Smooth muscle cell (in vitro differentiated cells): ENCODE data around the gene NPC1L1. TPM values are rescaled to one million over a fixed set of nuclear protein-coding genes. Genes with fewer than 3 reads are reported as not detected.

Experiments
- DNase-seq: peaks from one replicate; lab custom pipeline; 2025; ENCODE audit not compliant: unreplicated experiment; lab: John Stamatoyannopoulos, UW
- H2AFZ ChIP-seq: fragments of 200-600 bp; sonication (generic); 2 replicates; pipeline ENCODE4 v1.6.0; 2016; ENCODE audit warnings: antibody characterized with exemption, low read depth, mild to moderate bottlenecking
- H3F3A ChIP-seq: fragments of 200-600 bp; sonication (generic); 2 replicates; pipeline ENCODE4 v1.6.0; 2017; ENCODE audit warnings: antibody characterized with exemption, low read depth
- H3K27ac ChIP-seq: fragments of 200-600 bp; sonication (generic); 2 replicates; pipeline ENCODE4 v1.5.1; 2016; ENCODE audit warnings: low read depth, mild to moderate bottlenecking
- H3K27me3 ChIP-seq: fragments of 200-600 bp; sonication (generic); 2 replicates; pipeline ENCODE4 v1.6.1; 2016; ENCODE audit warnings: low read depth, mild to moderate bottlenecking
- H3K36me3 ChIP-seq: fragments of 200-600 bp; sonication (generic); 2 replicates; pipeline ENCODE4 v1.5.1; 2016; ENCODE audit warnings: low read depth
- H3K4me1 ChIP-seq: fragments of 200-600 bp; sonication (generic); 2 replicates; pipeline ENCODE4 v1.5.1; 2016; ENCODE audit warnings: low read depth
- H3K4me2 ChIP-seq: fragments of 200-600 bp; sonication (generic); 2 replicates; pipeline ENCODE4 v1.6.0; 2016; ENCODE audit warnings: mild to moderate bottlenecking
- H3K4me3 ChIP-seq: fragments of 200-600 bp; sonication (generic); 2 replicates; pipeline ENCODE4 v1.5.1; 2016; ENCODE audit warnings: mild to moderate bottlenecking
- H3K79me2 ChIP-seq: fragments of 200-600 bp; sonication (generic); 2 replicates; pipeline ENCODE4 v1.6.0; 2016; ENCODE audit warnings: low read depth, mild to moderate bottlenecking
- H3K9ac ChIP-seq: fragments of 200-600 bp; sonication (generic); 2 replicates; pipeline ENCODE4 v1.6.0; 2016; ENCODE audit warnings: low read depth
- H3K9me3 ChIP-seq: fragments of 200-600 bp; sonication (generic); replicated peaks from 2 replicates; pipeline ENCODE4 v1.5.1; 2016; ENCODE audit warnings: low read depth
- H4K20me1 ChIP-seq: fragments of 200-600 bp; sonication (generic); 2 replicates; pipeline ENCODE4 v1.6.0; 2016; ENCODE audit warnings: low read depth
- CTCF ChIP-seq: fragments of 200-600 bp; sonication (generic); IDR thresholded peaks from 2 replicates; pipeline ENCODE4 v1.5.1; 2017; ENCODE audit warnings: borderline replicate concordance, mild to moderate bottlenecking, antibody characterized with exemption; ENCODE audit not compliant: insufficient read depth, poor library complexity, severe bottlenecking
- WGBS: methylation state at CpG from one replicate; pipeline ENCODE4 v1.1.7; 2016; ENCODE audit warnings: low lambda C conversion rate; 5-methylcytosine and 5-hydroxymethylcytosine counted together
- polyA plus RNA-seq: library from polyadenylated mRNA; unstranded; fragments of >200 nt; fragmentation: Nextera tagmentation; extraction: Ambion mirVana; gene quantifications from 2 replicates; pipeline ENCODE4 v1.2.1, GENCODE V29; 2016
- total RNA-seq: library from RNA; depleted of rRNA; stranded (reverse); fragments of >200 nt; gene quantifications from 2 replicates; pipeline ENCODE4 v1.2.3, GENCODE V29; 2014

The NPC1L1 gene
- total and polyA plus RNA-seq, 2 experiments from 2014 or later, result 0.04 to 0.25 TPM

GRCh38 chr7:44477938-44478337, 63.2 kb downstream of the NPC1L1 start:
- Histone ChIP-seq H2AFZ (no peak overlapping the region), H3K36me3 (peaks cover 14% of the 10 kb centered on the region), H3F3A (no peaks in the 10 kb centered on the region), H4K20me1 (peaks cover 80% of the 10 kb centered on the region), H3K4me3 (no peak overlapping the region), H3K27ac (no peak overlapping the region), H3K79me2 (peaks cover 39% of the 10 kb centered on the region), H3K9ac (no peak overlapping the region), H3K4me2 (no peak overlapping the region), H3K27me3 (no peaks in the 10 kb centered on the region), H3K4me1 (no peaks in the 10 kb centered on the region), H3K9me3 (no peaks in the 10 kb centered on the region)
- 97% methylated on average over 8 of the region's 8 CpGs for WGBS
- no peak for DNase-seq
- TF ChIP-seq CTCF, result no peak

GRCh38 chr7:44477063-44477830, 63.9 kb downstream of the NPC1L1 start:
- no peak for DNase-seq

GRCh38 chr7:44476313-44476712, 64.8 kb downstream of the NPC1L1 start:
- Histone ChIP-seq H3K4me2 (no peak overlapping the region), H3K27ac (no peak overlapping the region), H3K4me3 (no peak overlapping the region), H4K20me1 (peaks cover 91% of the 10 kb centered on the region), H3K9ac (no peak overlapping the region), H3F3A (no peaks in the 10 kb centered on the region), H2AFZ (no peak overlapping the region), H3K27me3 (no peaks in the 10 kb centered on the region), H3K4me1 (no peaks in the 10 kb centered on the region), H3K79me2 (peaks cover 47% of the 10 kb centered on the region), H3K9me3 (no peaks in the 10 kb centered on the region), H3K36me3 (no peaks in the 10 kb centered on the region)
- TF ChIP-seq CTCF, result no peak
- no peak for DNase-seq
- WGBS, result 94% methylated on average over 5 of the region's 5 CpGs

More at GRCh38 chr7:44477063-44477830, 63.9 kb downstream of the NPC1L1 start:
- Histone ChIP-seq H3K27ac (no peak overlapping the region), H3K36me3 (peaks cover 7% of the 10 kb centered on the region), H3K4me1 (no peaks in the 10 kb centered on the region), H3F3A (no peaks in the 10 kb centered on the region), H4K20me1 (peaks cover 87% of the 10 kb centered on the region), H3K79me2 (peaks cover 43% of the 10 kb centered on the region), H2AFZ (no peak overlapping the region), H3K4me2 (no peak overlapping the region), H3K9ac (no peak overlapping the region), H3K9me3 (no peaks in the 10 kb centered on the region), H3K27me3 (no peaks in the 10 kb centered on the region), H3K4me3 (no peak overlapping the region)
- peak; percentile 90 for TF ChIP-seq CTCF
- WGBS, result 38% methylated on average over 6 of the region's 6 CpGs

- H3K36me3 ChIP-seq, result no peaks in the 10 kb centered on the region
- DNase-seq, result no peak
- peaks cover 51% of the 10 kb centered on the region for H3K79me2 ChIP-seq
Measured at GRCh38 chr7:44473295-44473694, 67.8 kb downstream of the NPC1L1 start.

More at GRCh38 chr7:44473295-44473694, 67.8 kb downstream of the NPC1L1 start:
- H3K4me2 ChIP-seq, result no peak overlapping the region
- H3K27me3 ChIP-seq, result no peaks in the 10 kb centered on the region
- peak overlapping the region; percentile 77 for H3K9ac ChIP-seq
- WGBS, result 87% methylated on average over 3 of the region's 3 CpGs
- H3K9me3 ChIP-seq, result no peaks in the 10 kb centered on the region
- H3K4me1 ChIP-seq, result no peaks in the 10 kb centered on the region
- TF ChIP-seq CTCF, result no peak
- no peak overlapping the region for H2AFZ ChIP-seq
- H3K27ac ChIP-seq, result peak overlapping the region; percentile 92
- no peak overlapping the region for H3K4me3 ChIP-seq
- H3F3A ChIP-seq, result peaks cover 8% of the 10 kb centered on the region
- peaks cover 98% of the 10 kb centered on the region for H4K20me1 ChIP-seq
